Keratinocyte (primary cell): ENCODE results near the gene SLC9A3. TPM values are rescaled to one million over a fixed set of nuclear protein-coding genes. Genes with fewer than 3 reads are reported as not detected.

Experiments used
- DNase-seq: peaks from one replicate; pipeline ENCODE4 v3.0.0-alpha.2; 2011; ENCODE audit warnings: low read depth, missing footprints, low spot score
- FAIRE-seq: peaks from 2 replicates; lab custom pipeline; 2011; peaks lifted over from hg19 to GRCh38; lab: Jason Lieb, UNC
- H2AFZ ChIP-seq: 2 replicates; pipeline ENCODE4 v1.6.0; 2012; ENCODE audit warnings: low read length, control low read depth, inconsistent platforms; ENCODE audit not compliant: control insufficient read depth
- H3K27ac ChIP-seq: 2 replicates; pipeline ENCODE4 v1.5.1; 2011; ENCODE audit warnings: low read length; ENCODE audit not compliant: control insufficient read depth, insufficient read depth
- H3K27me3 ChIP-seq: 3 replicates; pipeline ENCODE4 v1.6.0; 2011; ENCODE audit warnings: low read length; ENCODE audit not compliant: control insufficient read depth, insufficient read depth; ENCODE audit errors: extremely low read depth
- H3K36me3 ChIP-seq, 2 experiments: 2 replicates in 1 of 2; 3 replicates in 1 of 2; pipeline ENCODE4 v1.5.1; 2011; ENCODE audit warnings: low read length in 2 of 2, mild to moderate bottlenecking in 1 of 2; ENCODE audit not compliant: control insufficient read depth in 2 of 2, insufficient read depth in 2 of 2; ENCODE audit errors: extremely low read depth in 1 of 2
- H3K4me1 ChIP-seq: 3 replicates; pipeline ENCODE4 v1.5.1; 2011; ENCODE audit warnings: low read length; ENCODE audit not compliant: control insufficient read depth, insufficient read depth; ENCODE audit errors: extremely low read depth
- H3K4me2 ChIP-seq: 3 replicates; pipeline ENCODE4 v1.6.0; 2011; ENCODE audit warnings: low read depth, low read length; ENCODE audit not compliant: control insufficient read depth, insufficient read depth; ENCODE audit errors: extremely low read depth
- H3K4me3 ChIP-seq, 3 experiments: fragments of 200-600 bp in 1 of 3; sonication (generic) in 1 of 3; 2 replicates in 2 of 3; 3 replicates in 1 of 3; pipeline ENCODE4 v1.5.1; 2011 to 2016; ENCODE audit warnings: low read length in 3 of 3, mild to moderate bottlenecking in 3 of 3, control low read depth in 2 of 3, inconsistent platforms in 1 of 3, low read depth in 1 of 3, mixed read lengths in 1 of 3, mixed run types in 1 of 3, moderate library complexity in 1 of 3; ENCODE audit not compliant: control insufficient read depth in 2 of 3, insufficient read depth in 2 of 3; ENCODE audit errors: extremely low read depth in 1 of 3
- H3K79me2 ChIP-seq: 2 replicates; pipeline ENCODE4 v1.6.0; 2012; ENCODE audit warnings: low read length; ENCODE audit not compliant: control insufficient read depth, insufficient read depth
- H3K9ac ChIP-seq: 3 replicates; pipeline ENCODE4 v1.6.0; 2011; ENCODE audit warnings: low read length; ENCODE audit not compliant: control insufficient read depth, insufficient read depth; ENCODE audit errors: extremely low read depth
- H3K9me1 ChIP-seq: 3 replicates; pipeline ENCODE4 v1.6.0; 2011; ENCODE audit warnings: low read length; ENCODE audit not compliant: control insufficient read depth, insufficient read depth; ENCODE audit errors: extremely low read depth
- H3K9me3 ChIP-seq: 2 replicates; pipeline ENCODE4 v1.5.1; 2012; ENCODE audit warnings: low read depth, low read length; ENCODE audit not compliant: control insufficient read depth
- H4K20me1 ChIP-seq: 3 replicates; pipeline ENCODE4 v1.6.0; 2011; ENCODE audit warnings: low read length; ENCODE audit not compliant: control insufficient read depth, insufficient read depth; ENCODE audit errors: extremely low read depth
- CTCF ChIP-seq, 3 experiments: IDR thresholded peaks in 1 of 3; conservative IDR thresholded peaks in 1 of 3; optimal IDR thresholded peaks in 1 of 3; 2 replicates in 2 of 3; 3 replicates in 1 of 3; pipeline versions ENCODE3 to v1.5.1; 2011; ENCODE audit warnings: low read length in 3 of 3, mild to moderate bottlenecking in 3 of 3, moderate library complexity in 2 of 3, control low read depth in 1 of 3, inconsistent platforms in 1 of 3; ENCODE audit not compliant: insufficient read depth in 2 of 3; ENCODE audit errors: extremely low read depth in 1 of 3
- EZH2 ChIP-seq: IDR thresholded peaks from one replicate; pipeline ENCODE4 v1.6.1; 2012; ENCODE audit warnings: inconsistent platforms, mild to moderate bottlenecking, low read length, moderate library complexity
- dilution Hi-C: fragments of 300-500 bp; cut with MboI; formaldehyde crosslinking; loops from one replicate; pipeline ENCODE4 v1.7.0; 2020; ENCODE audit warnings: low sequenced_read_pairs; ENCODE audit not compliant: extremely low pct_ligation_motif_present
- polyA plus RNA-seq, 5 experiments: library from polyadenylated mRNA; depleted of rRNA in 3 of 5; stranded (reverse) in 3 of 5; stranded (forward) in 1 of 5; unstranded in 1 of 5; fragments of >200 nt; gene quantifications; 1 replicate in 1 of 5; 2 replicates in 3 of 5; 3 replicates in 1 of 5; pipeline versions ENCODE4 v1.2.1 to v1.2.3, GENCODE V29; 2011 to 2012; ENCODE audit warnings: missing spikeins in 2 of 5, low read depth in 1 of 5, low replicate concordance in 1 of 5

Gene SLC9A3
- polyA plus RNA-seq, 1 donor (not counting 4 experiments of a cell fraction or from before 2014, with no cell fraction given), result 0.55 TPM

- Histone ChIP-seq H3K79me2 (peaks cover 27% of the 10 kb centered on the region), H3K27ac (no peak overlapping the region), H3K9ac (no peak overlapping the region), H3K9me3 (no peaks in the 10 kb centered on the region), H3K4me2 (no peak overlapping the region), H3K9me1 (peaks cover 2% of the 10 kb centered on the region), H3K36me3 (peaks cover 19 to 37% of the 10 kb centered on the region in 2 experiments), H4K20me1 (no peaks in the 10 kb centered on the region), H3K4me3 (no peak overlapping the region), H3K27me3 (no peaks in the 10 kb centered on the region), H3K4me1 (peaks cover 18% of the 10 kb centered on the region), H2AFZ (no peak overlapping the region)
- no peak for FAIRE-seq
- no peak for TF ChIP-seq CTCF (optimal IDR thresholded peaks at IDR 0.05 in 1 of 3, IDR thresholded peaks at IDR 0.05 in 1 of 3, conservative IDR thresholded peaks at IDR 0.05 in 1 of 3; ENCODE audit: extremely low read depth in 1 of 3, insufficient read depth in 2 of 3, low read length in 3 of 3)
- no peak for TF ChIP-seq EZH2
- dilution Hi-C loops, result no loop called here
- DNase-seq, result no peak
Measured at GRCh38 chr5:460273-460625, 64.0 kb downstream of the SLC9A3 start.

GRCh38 chr5:459562-460272, 64.5 kb downstream of the SLC9A3 start:
- peaks cover 31% of the 10 kb centered on the region for H3K79me2 ChIP-seq
- H3K9me1 ChIP-seq, result peaks cover 2% of the 10 kb centered on the region
- TF ChIP-seq CTCF (optimal IDR thresholded peaks at IDR 0.05 in 1 of 3, IDR thresholded peaks at IDR 0.05 in 1 of 3, conservative IDR thresholded peaks at IDR 0.05 in 1 of 3; ENCODE audit: extremely low read depth in 1 of 3, insufficient read depth in 2 of 3, low read length in 3 of 3) (no peak), EZH2 (no peak)
- H3K4me2 ChIP-seq, result no peak overlapping the region
- H2AFZ ChIP-seq, result no peak overlapping the region
- H3K4me3 ChIP-seq, result no peak overlapping the region
- peaks cover 14% of the 10 kb centered on the region for H3K4me1 ChIP-seq
- H4K20me1 ChIP-seq, result no peaks in the 10 kb centered on the region
- DNase-seq (no peak), FAIRE-seq (no peak)
- H3K36me3 ChIP-seq, result peaks cover 19 to 37% of the 10 kb centered on the region in 2 experiments
- no peaks in the 10 kb centered on the region for H3K27me3 ChIP-seq
- peak overlapping the region; percentile 77 for H3K9ac ChIP-seq
- no peaks in the 10 kb centered on the region for H3K9me3 ChIP-seq
- peak overlapping the region; percentile 97 for H3K27ac ChIP-seq
- dilution Hi-C loops, result no loop called here
